ENCODE measurements around the gene WBP4. TPM values are rescaled to one million over a fixed set of nuclear protein-coding genes. Genes with fewer than 3 reads are reported as not detected.

Gene WBP4
- total RNA-seq, 2 experiments from 2014 or later, result 6.9 to 7.4 TPM

DNA sequence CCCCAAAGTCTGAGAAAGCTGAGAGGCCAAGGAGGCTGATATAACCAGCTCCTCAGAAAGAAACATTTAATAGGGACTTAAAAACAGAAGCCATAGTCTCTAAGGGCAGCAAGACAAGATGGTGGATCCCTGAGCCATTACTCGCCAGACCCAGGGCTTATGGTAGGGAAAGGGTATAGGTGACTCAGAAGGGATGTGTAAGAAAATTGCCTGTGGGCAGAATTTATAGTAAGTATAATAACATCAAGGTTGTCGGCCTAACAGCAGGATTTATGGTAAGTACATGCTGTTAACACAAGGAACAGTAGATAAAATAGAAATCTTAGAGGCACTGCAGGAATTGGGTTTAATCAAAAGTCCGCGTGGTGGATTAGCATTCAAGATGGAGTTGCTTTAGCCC, 56.6 kb downstream of the WBP4 start:
- no peak overlapping the region for H3K4me3 ChIP-seq (ENCODE audit: low read length)
- TF ChIP-seq CTCF (IDR thresholded peaks at IDR 0.05), result no peak
- Mint-ChIP-seq H3K9me3 (no peaks in the 10 kb centered on the region), H3K4me3 (no peak overlapping the region), H3K27me3 (no peaks in the 10 kb centered on the region), H3K27ac (no peak overlapping the region), H3K36me3 (ENCODE audit: low read depth) (peaks cover 2% of the 10 kb centered on the region), H3K4me1 (ENCODE audit: low read depth) (peaks cover 6% of the 10 kb centered on the region)
- H3K27ac ChIP-seq (ENCODE audit: low read depth in 1 of 2, low read length in 2 of 2), result no peak overlapping the region
- DNase-seq, result no peak
- H3K36me3 ChIP-seq (ENCODE audit: insufficient read depth, low read length), result no peaks in the 10 kb centered on the region
- POLR2A ChIA-PET, result interaction anchor here (0.6 kb wide), 2 partner anchors 57 to 535 kb away, joined by 3 read pairs; no protein-coding TSS in a partner anchor
- no peaks in the 10 kb centered on the region for H3K9me3 ChIP-seq (ENCODE audit: control insufficient read depth in 1 of 2, insufficient read depth in 1 of 2, low read length in 2 of 2)
- intact Hi-C loops (cut with DNase I, micrococcal nuclease), result no loop called here
- no peak for ATAC-seq (ENCODE audit: poor library complexity)
- no peaks in the 10 kb centered on the region for H3K4me1 ChIP-seq (ENCODE audit: insufficient read depth, low read length)
- H3K27me3 ChIP-seq (ENCODE audit: control insufficient read depth in 1 of 2, insufficient read depth in 2 of 2, low read length in 2 of 2), result no peaks in the 10 kb centered on the region
- CTCF ChIA-PET, result interaction anchor here (1.6 kb wide), 1 partner anchor 90 kb away, joined by 3 read pairs; no protein-coding TSS in a partner anchor

- Histone ChIP-seq H3K9me3 (ENCODE audit: control insufficient read depth in 1 of 2, insufficient read depth in 1 of 2, low read length in 2 of 2) (no peaks in the 10 kb centered on the region), H3K27ac (ENCODE audit: low read depth in 1 of 2, low read length in 2 of 2) (no peak overlapping the region), H3K4me1 (ENCODE audit: insufficient read depth, low read length) (peaks cover 2% of the 10 kb centered on the region), H3K27me3 (ENCODE audit: control insufficient read depth in 1 of 2, insufficient read depth in 2 of 2, low read length in 2 of 2) (no peaks in the 10 kb centered on the region), H3K4me3 (ENCODE audit: low read length) (no peak overlapping the region), H3K36me3 (ENCODE audit: insufficient read depth, low read length) (no peaks in the 10 kb centered on the region)
- CTCF ChIA-PET, result no interaction called here
- Mint-ChIP-seq H3K27ac (peak overlapping the region; percentile 77), H3K4me1 (ENCODE audit: low read depth) (peaks cover 23% of the 10 kb centered on the region), H3K36me3 (ENCODE audit: low read depth) (peaks cover 32% of the 10 kb centered on the region), H3K27me3 (no peaks in the 10 kb centered on the region), H3K9me3 (peaks cover 2% of the 10 kb centered on the region), H3K4me3 (no peak overlapping the region)
- DNase-seq (peak in 4 of 14 experiments; percentile 11 to 71 (median 52)), ATAC-seq (ENCODE audit: poor library complexity) (peak; percentile 87)
- POLR2A ChIA-PET, result no interaction called here
- intact Hi-C loops (cut with DNase I, micrococcal nuclease), result no loop called here
- TF ChIP-seq CTCF (IDR thresholded peaks at IDR 0.05), result no peak
Observed at GRCh38 chr13:41122838-41123237, 61.5 kb downstream of the WBP4 start.

GRCh38 chr13:41127701-41128100, 66.4 kb downstream of the WBP4 start:
- ATAC-seq (ENCODE audit: poor library complexity) (no peak), DNase-seq (no peak)
- intact Hi-C loops (cut with DNase I, micrococcal nuclease), result loop anchor here in 1 of 2 experiments (5.0 kb wide), 2 partner anchors 50 to 1145 kb away; partner anchors contain the start of gene AKAP11
- ChIA-PET POLR2A (no interaction called here), CTCF (no interaction called here)
- H3K27me3 ChIP-seq (ENCODE audit: control insufficient read depth in 1 of 2, insufficient read depth in 2 of 2, low read length in 2 of 2), result no peaks in the 10 kb centered on the region
- H3K4me1 Mint-ChIP-seq (ENCODE audit: low read depth), result peaks cover 59% of the 10 kb centered on the region
- H3K4me3 Mint-ChIP-seq, result no peak overlapping the region
- H3K9me3 ChIP-seq (ENCODE audit: control insufficient read depth in 1 of 2, insufficient read depth in 1 of 2, low read length in 2 of 2), result no peaks in the 10 kb centered on the region
- no peaks in the 10 kb centered on the region for H3K27me3 Mint-ChIP-seq
- no peaks in the 10 kb centered on the region for H3K36me3 ChIP-seq (ENCODE audit: insufficient read depth, low read length)
- peaks cover 50% of the 10 kb centered on the region for H3K36me3 Mint-ChIP-seq (ENCODE audit: low read depth)
- no peak for TF ChIP-seq CTCF (IDR thresholded peaks at IDR 0.05)
- H3K9me3 Mint-ChIP-seq, result peaks cover 2% of the 10 kb centered on the region
- no peak overlapping the region for H3K4me3 ChIP-seq (ENCODE audit: low read length)
- H3K27ac ChIP-seq (ENCODE audit: low read depth in 1 of 2, low read length in 2 of 2), result no peak overlapping the region
- H3K27ac Mint-ChIP-seq, result no peak overlapping the region
- H3K4me1 ChIP-seq (ENCODE audit: insufficient read depth, low read length), result peaks cover 32% of the 10 kb centered on the region
